GM19324 (cell line): Measurements from ENCODE around the gene IZUMO4.

Source experiments
- ATAC-seq: cut with Tn5 transposase; IDR thresholded peaks from one replicate; pipeline ENCODE4 v1.9.1; 2021; ENCODE audit warnings: mild to moderate bottlenecking, moderate library complexity; ENCODE audit not compliant: unreplicated experiment, low FRiP score

The IZUMO4 gene

DNA sequence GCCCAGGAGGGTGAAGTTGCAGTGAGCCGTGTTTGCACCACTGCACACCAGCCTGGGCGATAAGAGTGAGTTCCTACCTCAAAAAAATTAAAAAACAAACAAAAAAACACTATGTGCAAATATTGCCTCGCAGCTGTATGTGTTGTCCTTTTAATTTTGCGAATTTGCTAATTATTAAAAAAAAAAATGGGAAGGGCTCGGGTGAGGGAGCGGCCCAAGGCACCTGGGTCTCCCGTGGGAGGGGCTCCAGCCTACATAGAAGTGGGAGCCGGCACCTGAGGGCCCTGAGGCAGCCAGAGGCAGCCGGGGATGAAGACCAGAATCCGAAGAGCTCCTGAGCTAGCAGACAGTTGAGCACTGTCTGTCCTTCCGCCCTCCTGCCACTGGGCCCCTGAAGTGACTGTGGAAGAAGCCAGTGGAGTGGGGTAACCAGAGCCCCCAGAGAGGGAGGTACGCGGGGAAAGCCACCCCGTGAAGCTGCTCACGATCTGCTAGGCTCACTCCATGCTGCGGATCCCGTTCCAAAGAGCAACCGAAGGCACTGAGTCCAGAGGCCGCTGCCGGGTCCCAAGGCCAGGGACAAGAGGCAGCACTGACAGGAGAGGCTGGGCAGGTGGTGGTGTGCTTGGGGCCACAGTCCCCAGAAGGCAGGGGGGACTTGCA, 6.5 kb downstream of the IZUMO4 start:
- no peak for ATAC-seq

DNA sequence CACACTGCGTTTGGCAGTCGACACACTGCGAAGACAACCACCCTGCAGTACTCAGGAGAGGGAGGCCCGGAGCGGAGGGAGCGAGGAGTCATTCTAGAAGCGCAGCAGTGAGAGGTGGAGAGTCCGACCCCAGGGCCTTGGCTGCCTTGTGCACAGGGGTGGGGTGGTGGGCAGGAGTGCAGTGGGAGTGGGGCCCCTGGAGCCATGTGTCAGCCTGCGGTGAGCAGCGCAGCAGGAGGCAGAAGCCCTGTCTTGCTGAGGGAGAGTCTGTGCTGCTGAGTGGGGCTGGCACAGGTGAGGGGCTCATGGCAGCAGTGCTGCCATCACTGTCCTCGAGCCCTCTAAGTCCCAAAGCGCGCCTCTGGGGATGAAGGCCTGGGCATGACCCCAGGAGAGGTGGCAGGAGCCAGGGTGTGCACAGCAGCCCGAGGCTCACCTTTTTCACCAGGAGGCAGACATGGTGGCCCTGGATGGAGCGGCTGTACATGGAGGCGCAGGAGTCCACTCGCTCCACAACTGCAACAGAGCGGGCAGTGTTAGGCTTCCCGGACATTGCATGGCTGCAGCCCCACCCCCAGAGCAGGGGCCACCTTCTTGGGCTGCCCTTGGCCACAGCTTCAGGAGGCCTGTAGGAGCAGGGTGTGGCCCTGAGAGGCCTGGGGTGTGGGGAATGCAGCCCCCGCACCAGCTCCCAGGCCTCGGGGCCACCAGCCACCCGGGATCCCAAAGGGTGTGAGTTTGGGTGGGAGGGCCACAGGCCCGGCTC, 11.7 kb downstream of the IZUMO4 start:
- no peak for ATAC-seq

DNA sequence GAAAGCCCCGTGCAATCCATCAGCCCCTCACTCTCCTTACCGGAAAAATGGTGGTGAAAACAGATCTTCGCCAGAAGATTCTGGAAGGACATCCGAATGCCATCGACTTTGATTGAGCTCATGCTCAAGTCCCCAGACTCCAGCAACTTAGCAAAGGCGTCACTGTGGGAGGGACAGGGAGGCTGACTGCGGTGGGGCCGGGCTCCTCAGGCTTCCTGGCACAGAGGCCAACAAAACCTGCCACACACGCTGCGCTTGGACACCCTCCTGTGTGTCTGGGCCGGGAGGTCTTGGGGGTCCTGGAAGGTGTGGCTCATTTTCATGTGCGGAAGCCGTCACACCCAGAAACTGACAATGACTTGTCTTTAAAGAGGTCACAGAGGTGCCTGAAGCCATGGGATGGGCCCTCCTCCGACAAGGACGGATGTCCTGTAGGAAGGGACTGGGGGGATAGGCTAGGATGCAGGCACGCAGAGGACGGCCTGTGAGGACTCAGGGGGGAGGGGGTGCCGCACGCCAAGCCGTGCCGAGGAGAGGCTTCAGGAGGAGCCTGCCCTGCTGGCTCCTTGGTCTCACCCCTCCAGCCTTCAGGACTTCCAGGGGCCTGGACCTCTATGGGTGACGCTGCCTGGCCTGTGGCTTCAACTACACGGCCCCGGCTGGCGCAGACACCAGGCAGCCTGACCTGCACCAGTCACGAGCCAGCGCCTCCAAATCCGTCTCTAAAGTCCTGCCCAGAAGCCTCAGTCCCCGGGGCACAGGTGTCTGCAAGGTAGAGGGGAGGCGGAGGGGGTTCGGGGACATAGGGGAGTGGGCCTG, 12.5 kb downstream of the IZUMO4 start:
- no peak for ATAC-seq

DNA sequence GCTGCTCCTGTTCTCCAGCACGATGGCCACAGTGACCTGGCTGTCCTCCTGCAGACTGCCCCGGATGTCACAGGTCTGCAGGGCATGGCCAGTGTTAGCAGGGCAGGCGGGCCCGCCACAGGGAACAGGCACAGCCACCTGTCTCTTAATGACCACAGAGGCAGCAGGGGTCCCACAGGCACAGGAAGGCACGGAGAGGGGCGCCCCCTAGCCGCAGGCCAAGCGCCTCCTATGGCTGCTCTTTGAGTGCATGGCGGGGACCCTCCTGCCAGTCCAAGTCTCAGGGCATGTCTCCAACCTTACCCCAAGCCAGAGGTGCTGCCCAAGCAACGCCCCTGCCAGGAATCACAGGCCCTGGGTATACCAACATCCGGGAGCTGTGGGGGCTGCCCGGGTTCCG, 14.1 kb downstream of the IZUMO4 start:
- no peak for ATAC-seq

DNA sequence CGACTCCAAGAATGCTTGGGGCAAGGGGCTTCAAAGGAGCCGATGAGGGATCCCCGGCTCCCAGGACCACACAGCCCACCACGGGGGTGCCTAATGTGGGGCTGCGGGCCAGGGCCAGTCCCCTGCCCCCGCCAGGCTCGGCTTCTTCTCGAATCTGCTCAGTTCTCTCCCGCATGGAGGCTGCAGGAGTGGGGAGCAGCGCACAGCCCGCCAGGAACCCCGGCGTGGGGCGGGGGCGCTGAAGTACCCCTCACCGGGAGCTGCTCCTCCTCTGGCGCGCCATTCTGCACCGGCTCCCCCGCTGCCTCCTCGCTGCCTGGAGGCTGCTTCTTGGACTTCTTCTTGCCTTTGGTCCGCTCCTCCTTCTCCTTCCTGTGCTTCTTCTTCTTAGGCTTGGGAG, 14.7 kb downstream of the IZUMO4 start:
- no peak for ATAC-seq

GRCh38 chr19:2111886-2112285, 15.2 kb downstream of the IZUMO4 start:
- no peak for ATAC-seq

- no peak for ATAC-seq
Observed at GRCh38 chr19:2112516-2113320, 16.0 kb downstream of the IZUMO4 start.

DNA sequence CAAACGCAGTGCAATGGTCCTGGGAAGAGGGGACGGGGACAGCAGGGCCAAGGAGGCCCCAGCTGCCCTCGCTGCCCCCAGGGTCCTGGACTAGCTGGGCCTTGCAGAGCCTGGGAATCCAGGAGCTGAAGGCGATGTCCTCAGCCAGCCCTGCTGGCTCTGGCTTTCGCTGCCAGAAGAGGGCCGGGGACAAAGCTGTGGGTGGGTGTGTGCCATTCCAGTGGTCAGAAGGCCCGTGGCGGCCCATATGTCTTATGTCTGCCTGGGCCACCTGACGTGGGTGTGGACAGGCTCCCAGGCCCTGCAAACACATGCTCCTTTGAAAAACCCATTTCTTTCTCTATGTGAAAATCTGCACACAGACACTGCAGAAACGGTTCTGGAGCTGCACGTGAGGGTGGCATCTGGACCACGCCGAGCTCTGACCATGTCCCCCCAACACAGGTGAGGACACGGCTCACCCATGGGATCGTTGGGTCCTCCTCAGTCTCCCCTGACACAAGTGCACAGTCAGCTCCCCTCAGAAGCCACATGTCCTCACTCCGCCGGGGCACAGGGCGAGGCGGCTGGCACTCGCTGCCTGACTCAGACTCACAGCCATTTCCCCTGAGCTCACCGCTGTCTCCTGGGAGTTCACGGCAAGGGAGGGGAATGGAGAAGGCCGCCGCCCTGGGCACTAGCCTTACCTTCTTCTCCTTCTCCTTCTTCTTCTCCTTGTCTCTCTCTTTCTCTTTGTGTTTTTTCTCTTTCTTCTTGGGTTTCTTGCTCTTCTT, 16.9 kb downstream of the IZUMO4 start:
- ATAC-seq, result no peak

DNA sequence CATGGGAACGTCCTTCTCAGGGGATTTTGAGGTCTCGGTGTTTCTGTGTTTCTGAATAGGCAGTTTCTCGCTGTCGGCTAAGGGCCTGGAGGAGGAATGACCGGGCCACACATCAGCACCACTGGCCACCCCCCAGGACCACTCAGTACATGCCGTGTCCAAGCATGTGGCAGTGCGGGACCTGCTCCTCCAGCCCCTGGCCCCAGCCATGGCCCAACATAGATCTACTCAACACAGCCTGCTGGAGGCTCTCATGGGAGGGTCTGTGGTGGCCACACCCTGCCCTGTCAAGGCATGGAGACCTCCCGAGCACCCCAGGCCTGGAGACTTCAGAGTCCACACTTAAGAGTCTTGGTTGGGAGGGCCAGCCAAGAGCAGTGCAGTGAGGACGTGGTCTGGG, 17.5 kb downstream of the IZUMO4 start:
- ATAC-seq, result no peak

DNA sequence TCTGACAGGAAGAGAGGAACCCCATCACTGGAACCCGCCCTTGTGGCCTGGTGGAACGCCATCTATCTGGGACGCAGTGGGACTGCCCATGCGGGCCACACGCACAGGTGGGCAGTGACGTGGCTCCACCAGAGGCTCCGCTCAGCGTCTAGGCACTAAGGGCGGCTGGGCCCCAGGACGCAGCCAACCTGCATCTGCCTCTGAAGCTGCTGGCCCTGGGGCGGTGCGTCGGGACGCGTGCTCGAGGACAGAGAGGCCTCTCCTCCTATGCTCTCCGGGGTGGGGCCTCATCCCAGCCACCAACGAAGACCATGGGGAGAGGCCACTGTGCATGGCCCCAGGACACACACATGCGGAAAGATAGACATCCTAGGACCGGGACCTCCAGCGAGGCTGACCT, 18.1 kb downstream of the IZUMO4 start:
- no peak for ATAC-seq

DNA sequence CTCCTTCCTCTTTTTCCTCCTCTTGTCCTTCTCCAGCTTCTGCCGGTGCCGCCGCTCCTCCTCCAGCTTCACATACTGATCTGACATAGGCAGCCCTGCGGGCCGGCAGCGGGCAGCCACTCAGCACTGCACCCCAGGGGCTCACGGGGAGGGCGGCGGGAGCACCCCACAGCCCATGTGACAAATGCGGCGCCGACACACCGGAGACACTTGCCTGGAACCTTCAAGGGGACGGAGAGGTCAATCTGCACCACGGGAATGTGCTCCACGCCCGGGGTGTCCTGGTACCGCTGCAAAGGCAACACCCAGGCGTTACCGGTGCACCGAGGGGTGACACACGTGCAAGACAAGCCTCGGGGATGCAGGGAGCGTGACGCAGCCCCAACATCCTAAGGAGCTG, 18.6 kb downstream of the IZUMO4 start:
- no peak for ATAC-seq

GRCh38 chr19:2115911-2116426, 19.3 kb downstream of the IZUMO4 start:
- no peak for ATAC-seq

- ATAC-seq, result no peak
Observed at GRCh38 chr19:2116507-2116906, 19.8 kb downstream of the IZUMO4 start.

DNA sequence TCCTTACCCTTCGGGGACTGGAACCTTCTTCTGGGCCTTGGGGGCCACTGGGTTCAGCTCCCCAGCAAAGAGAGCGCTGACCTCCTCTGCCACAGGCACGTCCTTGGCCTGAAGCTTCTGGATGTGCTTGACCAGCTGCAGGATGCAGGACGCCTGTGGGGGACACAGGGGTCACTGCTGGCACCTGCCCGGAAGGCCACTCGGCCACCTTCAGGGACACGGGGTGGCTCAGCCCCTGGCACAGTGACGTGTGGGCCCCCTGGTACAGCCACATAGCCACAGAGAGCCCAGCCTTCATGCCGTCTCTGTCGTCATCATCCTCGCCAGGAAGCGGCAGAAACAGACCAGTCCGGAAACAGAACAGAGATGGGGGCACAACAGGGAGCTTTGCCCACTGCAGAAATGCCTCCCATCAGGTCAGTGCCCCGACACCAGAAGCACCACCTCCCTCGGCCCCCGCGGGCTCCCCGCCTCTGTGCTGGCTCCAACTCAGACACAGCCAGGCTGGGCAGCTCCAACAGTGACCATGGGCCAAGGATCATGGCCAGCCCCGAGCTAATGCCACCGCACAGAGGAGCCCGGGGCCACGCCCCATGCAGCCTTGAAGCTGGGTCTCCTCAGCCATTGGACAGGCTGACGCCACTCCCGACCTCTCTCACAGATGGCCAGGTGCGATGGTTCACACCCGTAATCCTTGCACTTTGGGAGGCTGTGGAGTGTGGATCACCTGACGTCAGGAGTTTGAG, 20.7 kb downstream of the IZUMO4 start:
- ATAC-seq, result no peak

DNA sequence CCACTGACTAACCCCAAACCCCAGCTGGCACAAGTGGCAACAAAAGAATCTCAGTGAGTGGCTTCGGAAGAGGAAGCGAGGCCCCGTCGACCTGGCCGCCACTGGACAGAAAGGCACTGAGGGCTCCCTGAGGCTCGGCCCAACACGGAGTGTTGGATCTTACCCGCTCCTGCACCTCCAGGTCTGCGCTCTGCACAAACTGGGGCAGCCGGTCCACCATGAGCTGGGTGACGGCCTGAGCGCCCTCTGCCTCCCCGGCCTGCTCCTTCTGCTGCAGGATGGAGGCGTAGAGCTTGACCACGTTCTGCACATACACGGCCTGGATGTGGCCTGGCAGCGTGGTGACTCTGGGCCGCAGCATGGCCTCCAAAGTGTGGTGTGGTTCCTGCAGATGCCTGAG, 21.7 kb downstream of the IZUMO4 start:
- no peak for ATAC-seq

- ATAC-seq, result no peak
Observed at GRCh38 chr19:2119921-2120785, 23.4 kb downstream of the IZUMO4 start.

DNA sequence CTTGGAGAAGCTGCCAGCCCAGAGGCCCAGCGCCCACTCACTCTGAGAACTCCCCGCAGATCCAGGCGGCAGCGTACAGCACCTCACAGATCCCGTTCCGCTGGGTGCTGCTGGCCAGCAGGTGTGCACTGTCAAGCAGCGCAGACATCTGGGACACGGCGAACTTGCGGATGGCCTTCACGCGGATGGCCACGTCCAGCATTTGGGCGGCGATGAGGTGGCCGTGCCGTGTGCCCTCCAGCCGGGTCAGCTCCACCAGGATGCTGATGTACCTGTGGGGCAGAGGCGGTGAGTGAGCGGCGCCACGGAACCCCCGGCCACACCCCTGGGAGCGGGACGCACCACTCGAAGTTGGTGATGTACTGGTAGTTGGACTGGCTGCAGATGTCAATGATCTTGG, 24.1 kb downstream of the IZUMO4 start:
- no peak for ATAC-seq

DNA sequence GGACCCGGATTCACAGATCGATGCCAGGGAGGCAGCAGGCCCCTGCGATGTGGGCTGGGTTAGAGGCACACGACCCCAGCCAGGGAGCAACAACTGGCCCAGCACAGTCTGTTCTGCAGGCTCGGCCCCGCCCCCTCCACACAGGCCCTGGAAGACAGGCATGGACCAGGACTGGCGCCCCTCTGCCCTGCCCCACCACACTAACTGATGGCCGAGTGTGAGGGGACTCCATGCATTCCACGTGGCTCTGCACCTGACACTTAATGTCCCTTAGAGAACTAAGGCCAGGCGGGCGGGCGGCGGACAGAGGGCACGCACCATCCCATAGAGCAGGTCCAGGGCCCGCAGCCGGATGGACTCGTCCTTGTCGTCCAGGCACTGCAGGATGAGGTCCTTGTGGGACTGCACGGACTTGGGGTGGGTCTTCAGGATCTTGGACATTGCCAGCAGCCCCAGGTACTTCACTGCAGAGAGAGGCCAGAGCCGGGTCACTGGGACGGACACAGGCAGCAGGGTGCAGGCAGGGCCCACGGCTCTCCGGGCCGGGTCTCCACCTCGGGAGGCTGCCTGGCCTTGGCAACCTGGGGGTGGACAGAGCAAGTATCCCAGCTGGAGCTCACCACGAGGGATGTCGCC, 24.8 kb downstream of the IZUMO4 start:
- no peak for ATAC-seq
